SH-SY5Y (cell line): ENCODE data around the gene IGFBP7.

ENCODE experiments used
- GATA2 ChIP-seq: IDR thresholded peaks from 2 replicates; pipeline ENCODE4 v1.6.1; 2011; ENCODE audit warnings: mild to moderate bottlenecking, low read depth, low read length
- GATA3 ChIP-seq: IDR thresholded peaks from 2 replicates; pipeline ENCODE4 v1.6.1; 2011; ENCODE audit warnings: low read depth, mild to moderate bottlenecking, low read length, moderate library complexity

DNA sequence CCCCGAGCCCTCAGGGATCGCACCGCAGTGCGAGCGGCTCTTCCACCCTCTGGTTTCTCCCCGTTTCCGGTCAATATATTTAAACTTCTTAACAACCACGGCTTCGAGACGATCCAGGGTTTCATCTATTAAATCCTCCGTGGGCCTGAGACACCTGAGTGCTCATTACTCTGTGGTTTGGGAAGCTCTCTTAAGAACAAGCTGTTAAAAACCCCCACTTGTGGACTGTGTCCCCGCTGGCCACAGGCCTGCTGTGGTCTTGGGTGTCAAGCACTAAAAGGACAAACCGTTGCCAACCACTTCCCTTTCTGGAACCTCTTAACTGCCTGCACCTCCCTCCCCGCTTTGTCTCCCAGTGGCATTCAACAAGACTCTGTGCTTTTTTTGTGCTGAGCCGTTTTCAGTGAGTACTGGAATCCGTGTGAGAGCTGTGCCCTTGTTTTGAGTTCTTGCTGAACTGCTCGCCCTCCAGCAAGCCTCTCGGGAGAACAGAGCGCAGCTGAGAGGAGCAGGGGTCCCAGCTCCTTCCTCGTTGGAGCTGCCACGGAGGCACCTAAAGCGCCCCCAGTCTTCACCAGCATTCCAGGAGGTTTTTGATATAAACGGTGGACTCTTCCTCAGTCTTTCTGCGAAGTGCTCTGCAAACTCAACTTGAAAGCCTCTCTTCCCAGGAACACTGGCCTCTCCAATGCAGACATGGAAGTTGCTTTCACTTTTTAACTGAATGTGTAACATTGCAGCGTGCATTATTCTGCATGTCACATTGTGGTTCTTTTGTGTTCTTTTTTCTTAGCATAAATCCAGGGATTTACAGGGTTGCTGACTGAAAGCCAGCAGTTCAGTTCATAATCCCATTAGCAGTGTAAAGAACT is 691 bp upstream of the IGFBP7 start:
- TF ChIP-seq GATA2 (no peak), GATA3 (no peak)
